HG02763 (cell line): ENCODE measurements around the gene PPIF.

Source experiments
- ATAC-seq: cut with Tn5 transposase; IDR thresholded peaks from one replicate; pipeline ENCODE4 v1.9.1; 2021; ENCODE audit warnings: mild to moderate bottlenecking, moderate library complexity; ENCODE audit not compliant: unreplicated experiment

Gene PPIF

GRCh38 chr10:79361726-79362397, 14.6 kb downstream of the PPIF start:
- no peak for ATAC-seq

GRCh38 chr10:79367426-79368189, 20.3 kb downstream of the PPIF start:
- no peak for ATAC-seq

GRCh38 chr10:79372871-79373270, 25.6 kb downstream of the PPIF start:
- ATAC-seq = no peak

DNA sequence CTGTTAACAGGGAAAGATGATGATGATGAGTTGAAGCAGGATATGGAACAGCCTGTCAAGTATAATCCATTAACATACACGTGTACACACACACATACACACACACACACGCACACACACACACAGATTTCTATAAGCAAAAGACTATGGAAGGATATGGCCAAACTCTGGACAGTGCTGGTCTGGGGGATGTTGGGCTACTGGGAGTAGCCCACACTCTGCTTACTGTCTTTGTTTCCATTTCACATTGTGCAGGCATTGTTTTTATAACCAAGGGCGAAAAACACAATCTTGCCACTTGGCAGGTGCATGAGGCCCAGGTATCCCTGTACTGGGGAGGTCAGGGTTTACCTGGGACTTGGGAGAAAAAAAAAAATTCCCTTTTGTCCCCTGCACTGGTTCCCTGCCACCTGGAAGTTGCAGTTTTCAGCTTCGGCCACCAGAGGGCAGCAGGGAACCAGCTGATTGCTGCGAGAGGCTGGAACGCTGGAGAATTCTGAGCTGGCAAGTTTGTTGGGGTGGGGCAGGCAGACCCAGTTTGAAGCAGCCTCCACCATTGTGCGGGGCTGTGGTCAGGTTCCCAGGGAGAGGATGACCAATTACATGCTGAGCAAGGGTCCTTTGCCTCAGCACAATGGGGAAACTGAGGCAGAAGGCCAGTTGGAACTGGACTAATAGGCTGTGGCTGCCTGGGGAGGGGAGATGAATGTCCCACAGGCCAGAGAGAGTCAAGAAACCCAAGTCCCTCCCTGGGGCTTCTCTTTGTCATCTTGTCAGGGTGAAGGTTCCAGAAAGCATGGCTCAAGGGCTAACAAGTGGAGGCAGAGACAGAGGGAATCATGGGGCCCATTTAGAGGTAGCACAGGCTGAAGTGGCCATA, 27.3 kb downstream of the PPIF start:
- no peak for ATAC-seq

DNA sequence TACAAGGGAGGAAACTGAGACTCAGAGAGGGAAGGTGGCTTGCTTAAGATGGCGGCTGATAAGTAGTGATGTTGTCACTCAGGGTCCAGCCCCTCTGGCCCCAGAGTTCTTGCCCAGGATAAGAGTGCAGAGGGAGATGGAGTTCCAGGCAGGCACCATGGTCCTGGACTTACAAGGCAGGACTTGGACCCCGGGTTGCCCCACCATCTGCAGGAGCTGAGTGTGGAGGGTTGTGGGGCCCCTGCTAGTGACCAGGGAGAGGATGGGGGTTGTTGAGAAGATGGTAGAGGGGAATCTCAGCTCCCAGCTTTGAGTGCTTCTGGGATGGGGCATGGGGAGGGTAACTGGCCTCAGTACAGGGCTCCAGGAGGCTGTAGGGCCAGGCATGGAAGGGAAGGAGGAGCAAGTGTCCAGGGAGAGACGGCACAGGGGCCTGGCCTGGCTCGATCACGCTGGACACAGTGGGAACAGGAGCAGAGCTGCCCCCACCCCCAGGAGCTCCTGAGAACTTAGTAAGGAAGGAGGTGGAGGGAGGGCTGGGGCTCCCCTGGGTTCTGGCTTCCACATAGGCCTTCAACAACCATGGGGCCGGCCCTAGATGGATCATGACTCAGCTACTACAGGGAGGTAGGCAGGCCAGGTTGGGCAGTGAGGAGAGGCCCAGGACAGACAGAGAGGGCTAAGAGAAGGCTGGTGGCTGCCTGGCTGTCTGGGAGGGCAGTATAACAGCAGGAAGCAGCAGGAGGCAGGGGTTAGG, 28.2 kb downstream of the PPIF start:
- ATAC-seq = no peak

DNA sequence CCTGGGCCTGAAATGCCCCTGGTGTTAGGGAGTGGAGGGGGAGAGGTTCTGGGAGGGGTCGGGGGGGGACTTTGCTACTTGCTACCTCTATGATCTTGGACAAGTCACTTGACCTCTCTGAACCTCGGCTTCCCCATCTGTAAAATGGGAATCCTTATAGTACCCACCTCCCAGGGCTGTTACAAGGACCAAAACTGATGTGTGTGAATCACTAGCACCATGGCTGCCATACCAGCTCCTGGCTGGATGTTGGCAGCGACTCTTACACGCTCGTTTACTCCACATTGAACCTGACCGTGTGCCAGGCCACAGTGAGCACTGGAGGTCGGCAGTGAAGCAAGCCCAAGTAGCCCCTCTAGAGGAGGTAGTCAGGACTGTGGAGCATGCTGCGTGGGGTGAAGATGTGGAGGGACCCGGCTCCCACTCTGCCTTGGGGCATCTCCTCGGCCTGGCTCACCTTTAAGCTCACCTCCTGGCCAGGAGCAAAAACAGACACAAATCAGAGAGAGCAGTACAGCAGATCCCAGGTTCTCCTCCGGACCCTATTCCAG, 28.9 kb downstream of the PPIF start:
- no peak for ATAC-seq

- ATAC-seq = no peak
These were observed 29.7 kb downstream of the PPIF start for GRCh38 chr10:79376751-79377556.

GRCh38 chr10:79377557-79378382, 30.5 kb downstream of the PPIF start:
- ATAC-seq = no peak

GRCh38 chr10:79378383-79378646, 31.0 kb downstream of the PPIF start:
- no peak for ATAC-seq

GRCh38 chr10:79378647-79379511, 31.6 kb downstream of the PPIF start:
- no peak for ATAC-seq

- no peak for ATAC-seq
These were observed 32.3 kb downstream of the PPIF start for GRCh38 chr10:79379512-79380124.

GRCh38 chr10:79380125-79380945, 33.1 kb downstream of the PPIF start:
- ATAC-seq = no peak

DNA sequence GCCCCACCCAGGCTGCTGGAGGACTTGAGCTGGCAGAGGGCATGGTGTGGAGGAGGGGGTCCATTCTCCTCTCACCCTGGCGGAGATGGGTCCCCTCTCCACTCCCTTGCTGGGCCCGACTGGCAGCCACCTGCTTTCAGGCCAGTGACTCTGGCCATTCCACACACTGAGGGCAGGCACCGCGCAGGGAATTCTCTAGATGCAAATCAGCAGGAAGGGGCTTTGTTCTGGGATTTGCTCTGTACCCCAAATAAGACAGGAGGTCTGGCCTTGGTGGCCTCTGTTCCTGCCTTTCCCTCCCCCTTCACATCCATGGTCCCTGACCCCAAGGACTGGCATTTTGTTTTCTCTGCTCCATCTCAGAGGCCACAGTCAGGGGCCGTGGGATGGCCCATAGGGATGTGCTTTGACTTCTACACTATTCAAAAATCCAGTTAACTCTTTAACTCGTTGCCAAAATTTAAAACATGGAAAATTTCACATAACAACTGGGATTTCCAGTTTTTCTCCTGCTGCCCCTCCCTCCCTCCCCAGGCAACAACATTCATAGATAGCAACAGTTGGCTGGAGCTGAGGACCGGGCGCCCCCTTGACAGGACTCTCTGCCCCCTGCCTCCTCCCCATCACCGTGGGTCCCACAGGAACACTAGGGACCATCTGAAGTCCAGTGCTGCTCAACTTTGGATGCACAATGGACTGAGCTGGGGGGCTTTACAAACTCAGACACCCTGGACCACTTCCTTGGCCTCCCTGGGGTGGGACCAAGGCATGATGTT, 33.9 kb downstream of the PPIF start:
- no peak for ATAC-seq

DNA sequence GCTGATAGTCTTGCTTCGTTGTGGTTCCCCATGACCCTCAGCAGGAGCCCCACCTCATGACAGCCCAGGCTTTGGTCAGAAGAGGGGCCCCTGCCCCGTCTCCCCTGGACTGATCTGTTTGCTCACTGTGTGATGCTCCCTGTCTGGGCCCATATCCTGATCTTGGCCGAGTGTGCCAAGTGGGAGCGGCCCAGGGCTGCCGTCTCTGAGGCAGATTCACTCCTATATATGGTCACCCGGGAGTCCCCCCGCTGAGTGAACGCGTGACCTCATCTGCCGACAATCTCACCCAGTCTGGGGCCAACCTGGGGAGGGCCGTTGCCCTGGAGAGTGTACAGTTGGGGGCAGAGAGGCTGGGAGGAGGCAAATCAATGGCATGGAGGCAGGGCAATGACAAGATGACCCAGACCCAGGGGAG, 34.5 kb downstream of the PPIF start:
- no peak for ATAC-seq

DNA sequence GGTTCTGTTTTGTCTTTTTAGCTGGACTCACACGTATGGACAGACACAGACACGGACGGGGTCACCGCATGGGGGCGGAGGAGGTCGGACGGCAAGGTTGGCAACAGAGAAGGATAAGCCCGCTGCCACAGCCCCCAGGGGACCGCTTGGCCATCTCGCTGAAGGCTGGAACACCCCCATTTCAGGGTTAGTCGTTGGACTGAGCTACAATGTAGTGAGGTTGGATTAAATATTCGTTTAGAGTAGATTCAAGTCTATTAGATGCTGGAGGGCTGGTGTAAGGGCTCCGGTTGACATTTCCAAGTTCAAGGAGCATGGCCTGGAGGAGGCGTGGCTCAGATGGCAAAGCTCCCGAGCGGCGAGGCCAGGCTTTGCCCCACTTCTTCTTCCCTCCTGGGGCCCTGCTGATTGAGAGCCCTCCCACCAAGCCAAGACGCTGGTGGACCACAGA, 35.2 kb downstream of the PPIF start:
- no peak for ATAC-seq

DNA sequence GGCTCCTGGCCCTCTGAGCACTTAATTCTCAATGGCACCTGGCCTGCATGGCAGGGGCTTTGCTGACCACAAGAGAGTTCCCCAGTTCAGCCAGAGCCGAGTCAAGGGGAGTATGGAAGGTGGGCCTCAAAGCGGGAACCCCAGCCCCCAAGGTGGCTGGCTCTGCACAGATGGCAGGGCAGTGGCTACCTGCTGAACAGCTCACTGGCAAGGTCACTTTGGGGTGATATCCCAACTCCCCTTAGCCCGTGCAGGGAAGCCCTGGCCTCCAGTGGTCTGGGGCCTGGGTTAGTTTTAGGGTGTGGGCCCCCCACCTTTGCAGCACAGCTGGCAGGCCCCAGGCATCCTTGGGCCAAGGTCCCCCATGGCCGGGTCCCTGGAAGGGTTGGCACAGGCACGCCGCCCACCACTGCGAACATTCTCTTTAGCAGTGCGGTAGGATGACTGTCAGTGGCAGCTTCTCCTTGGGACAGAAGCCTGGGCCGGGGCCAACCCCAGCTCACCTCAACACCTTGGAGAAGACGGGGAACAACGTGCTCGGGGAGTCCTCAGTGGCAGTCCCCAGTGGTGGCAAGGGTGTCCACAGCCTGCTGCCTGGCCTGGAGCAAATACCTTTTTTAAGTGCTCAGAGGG, 36.8 kb downstream of the PPIF start:
- ATAC-seq = no peak
